22Rv1 (cell line): ENCODE data around the gene RFC3.

Experiments used
- CTCF ChIP-seq: fragments of 450-650 bp; IDR thresholded peaks from 2 replicates; pipeline ENCODE4 v1.5.1; 2017; ENCODE audit warnings: mild to moderate bottlenecking
- ZFX ChIP-seq: fragments of 450-650 bp; IDR thresholded peaks from 2 replicates; pipeline ENCODE4 v1.6.1; 2017; ENCODE audit warnings: antibody characterized with exemption, borderline replicate concordance

GRCh38 chr13:33884531-33885220, 66.7 kb downstream of the RFC3 start:
- TF ChIP-seq CTCF (no peak), ZFX (no peak)
